SU-DHL-6 (cell line): ENCODE measurements around the gene AAR2.

Source experiments
- H2AFZ ChIP-seq: fragments of 200-600 bp; sonication (generic); 2 replicates; pipeline ENCODE4 v1.6.1; 2014; ENCODE audit warnings: low read depth, mild to moderate bottlenecking, moderate library complexity, mixed read lengths, antibody characterized with exemption, low read length; ENCODE audit not compliant: severe bottlenecking
- H3F3A ChIP-seq: fragments of 200-600 bp; shearing (Covaris generic); 2 replicates; pipeline ENCODE4 v1.6.0; 2016; ENCODE audit warnings: antibody characterized with exemption, mild to moderate bottlenecking; ENCODE audit not compliant: insufficient read depth
- H3K27ac ChIP-seq: fragments of 200-600 bp; sonication (generic); 2 replicates; pipeline ENCODE4 v1.5.1; 2016; ENCODE audit warnings: low read depth, mild to moderate bottlenecking, low read length, moderate library complexity, mixed read lengths
- H3K27me3 ChIP-seq: fragments of 200-600 bp; sonication (generic), shearing (Covaris generic); 2 replicates; pipeline ENCODE4 v1.6.0; 2014; ENCODE audit warnings: mild to moderate bottlenecking, low read length
- H3K36me3 ChIP-seq: fragments of 200-600 bp; sonication (generic); 2 replicates; pipeline ENCODE4 v1.6.1; 2014; ENCODE audit warnings: mild to moderate bottlenecking, low read length, mixed read lengths
- H3K4me2 ChIP-seq: fragments of 300-600, 200-600 bp; shearing (Covaris generic), sonication (generic); 2 replicates; pipeline ENCODE4 v1.6.0; 2014; ENCODE audit warnings: low read length, low read depth, mild to moderate bottlenecking; ENCODE audit not compliant: poor library complexity, severe bottlenecking
- H3K4me3 ChIP-seq: fragments of 200-600 bp; sonication (generic); 2 replicates; pipeline ENCODE4 v1.5.1; 2014; ENCODE audit warnings: antibody characterized with exemption, low read length, mild to moderate bottlenecking, mixed read lengths; ENCODE audit not compliant: insufficient read depth, poor library complexity, severe bottlenecking
- H3K79me2 ChIP-seq: fragments of 200-600 bp; sonication (generic); 2 replicates; pipeline ENCODE4 v1.6.1; 2014; ENCODE audit warnings: mild to moderate bottlenecking, low read length, moderate library complexity; ENCODE audit not compliant: insufficient read depth
- H3K9ac ChIP-seq: fragments of 200-600 bp; sonication (generic); 2 replicates; pipeline ENCODE4 v1.7.0; 2014; ENCODE audit warnings: mild to moderate bottlenecking, low read length
- H3K9me2 ChIP-seq: fragments of 200-600 bp; sonication (generic); replicated peaks from 2 replicates; pipeline ENCODE4 v1.6.1; 2014; ENCODE audit warnings: low read length; ENCODE audit not compliant: insufficient read depth
- H3K9me3 ChIP-seq: fragments of 200-600 bp; sonication (generic); 2 replicates; pipeline ENCODE4 v1.6.1; 2014; ENCODE audit warnings: low read length, mixed read lengths; ENCODE audit not compliant: insufficient read depth
- H4K20me1 ChIP-seq: fragments of 200-600 bp; sonication (generic); 2 replicates; pipeline ENCODE4 v1.6.1; 2014; ENCODE audit warnings: low read depth, mild to moderate bottlenecking, antibody characterized with exemption, low read length, moderate library complexity, mixed read lengths
- EZH2phosphoT487 ChIP-seq: fragments of 200-600 bp; sonication (generic), shearing (Covaris generic); conservative IDR thresholded peaks from 2 replicates; pipeline ENCODE4 v1.6.1; 2018; ENCODE audit warnings: mild to moderate bottlenecking, antibody characterized with exemption, low read length, moderate library complexity, mixed read lengths
- TF ChIP-seq, protein P1 (sequence below): fragments of 200-600 bp; sonication (generic); IDR thresholded peaks from one replicate; pipeline ENCODE4 v1.5.1; 2017; ENCODE audit warnings: antibody characterized with exemption, mild to moderate bottlenecking, low read length, moderate library complexity; ENCODE audit not compliant: insufficient read depth, poor library complexity, severe bottlenecking

The AAR2 gene

GRCh38 chr20:36228770-36229169 is 7.5 kb upstream of the AAR2 start:
- Histone ChIP-seq H3K9ac (no peak overlapping the region), H3K9me2 (no peaks in the 10 kb centered on the region), H3K4me3 (no peak overlapping the region), H3K27ac (no peak overlapping the region), H3K27me3 (no peaks in the 10 kb centered on the region), H4K20me1 (no peaks in the 10 kb centered on the region), H3K4me2 (no peak overlapping the region), H2AFZ (no peak overlapping the region), H3K9me3 (no peaks in the 10 kb centered on the region), H3K36me3 (no peaks in the 10 kb centered on the region), H3K79me2 (no peaks in the 10 kb centered on the region), H3F3A (no peaks in the 10 kb centered on the region)
- TF ChIP-seq EZH2phosphoT487: no peak
- TF ChIP-seq, protein P1, sequence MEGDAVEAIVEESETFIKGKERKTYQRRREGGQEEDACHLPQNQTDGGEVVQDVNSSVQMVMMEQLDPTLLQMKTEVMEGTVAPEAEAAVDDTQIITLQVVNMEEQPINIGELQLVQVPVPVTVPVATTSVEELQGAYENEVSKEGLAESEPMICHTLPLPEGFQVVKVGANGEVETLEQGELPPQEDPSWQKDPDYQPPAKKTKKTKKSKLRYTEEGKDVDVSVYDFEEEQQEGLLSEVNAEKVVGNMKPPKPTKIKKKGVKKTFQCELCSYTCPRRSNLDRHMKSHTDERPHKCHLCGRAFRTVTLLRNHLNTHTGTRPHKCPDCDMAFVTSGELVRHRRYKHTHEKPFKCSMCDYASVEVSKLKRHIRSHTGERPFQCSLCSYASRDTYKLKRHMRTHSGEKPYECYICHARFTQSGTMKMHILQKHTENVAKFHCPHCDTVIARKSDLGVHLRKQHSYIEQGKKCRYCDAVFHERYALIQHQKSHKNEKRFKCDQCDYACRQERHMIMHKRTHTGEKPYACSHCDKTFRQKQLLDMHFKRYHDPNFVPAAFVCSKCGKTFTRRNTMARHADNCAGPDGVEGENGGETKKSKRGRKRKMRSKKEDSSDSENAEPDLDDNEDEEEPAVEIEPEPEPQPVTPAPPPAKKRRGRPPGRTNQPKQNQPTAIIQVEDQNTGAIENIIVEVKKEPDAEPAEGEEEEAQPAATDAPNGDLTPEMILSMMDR: no peak

DNA sequence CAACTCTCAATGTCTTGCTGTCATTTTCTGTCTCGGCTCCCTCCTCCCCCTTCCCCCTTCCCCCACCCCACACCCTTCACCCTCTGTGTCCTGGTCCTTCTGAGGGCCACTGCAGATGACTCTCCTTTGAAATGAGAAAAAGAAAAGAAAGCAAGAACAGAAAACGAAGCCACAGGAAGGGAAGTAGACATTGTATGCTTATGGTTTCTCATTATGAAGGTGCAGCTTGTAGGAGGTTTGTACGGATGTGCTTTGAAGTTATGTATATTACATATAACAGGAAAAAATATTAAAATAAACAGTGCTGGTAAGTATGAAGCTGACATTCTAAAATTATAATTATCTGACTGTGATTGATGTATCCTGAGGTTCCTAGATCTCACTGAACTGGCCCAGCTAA is 6.3 kb upstream of the AAR2 start:
- Histone ChIP-seq H3K36me3 (no peaks in the 10 kb centered on the region), H3F3A (no peaks in the 10 kb centered on the region), H3K9ac (no peak overlapping the region), H2AFZ (no peak overlapping the region), H3K27ac (no peak overlapping the region), H3K4me3 (no peak overlapping the region), H3K4me2 (no peak overlapping the region), H4K20me1 (no peaks in the 10 kb centered on the region), H3K9me2 (no peaks in the 10 kb centered on the region), H3K27me3 (no peaks in the 10 kb centered on the region), H3K79me2 (no peaks in the 10 kb centered on the region), H3K9me3 (no peaks in the 10 kb centered on the region)
- no peak for TF ChIP-seq EZH2phosphoT487
- TF ChIP-seq, protein P1: no peak

DNA sequence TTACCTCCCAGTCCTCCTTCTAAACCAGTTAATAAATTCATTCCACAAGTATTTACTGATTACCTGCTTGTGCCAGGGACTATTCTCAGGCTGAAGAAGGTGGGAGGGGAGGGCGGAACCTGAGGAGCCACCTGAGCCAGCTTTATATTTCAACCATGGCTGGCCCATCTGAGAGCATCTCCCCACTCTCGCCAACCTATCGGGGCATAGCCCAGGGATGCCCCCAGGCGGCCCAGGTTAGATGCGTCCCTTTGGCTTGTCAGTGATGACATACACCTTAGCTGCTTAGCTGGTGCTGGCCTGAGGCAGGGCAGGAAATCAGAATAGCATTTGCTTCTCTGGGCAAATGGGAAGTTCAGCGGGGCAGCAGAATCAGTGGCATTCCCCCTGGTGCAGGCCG is 4.9 kb upstream of the AAR2 start:
- Histone ChIP-seq H3K9ac (no peak overlapping the region), H4K20me1 (no peaks in the 10 kb centered on the region), H3K27me3 (no peaks in the 10 kb centered on the region), H3F3A (no peaks in the 10 kb centered on the region), H3K27ac (no peak overlapping the region), H3K79me2 (peaks cover 1% of the 10 kb centered on the region; the same call in 1 of the 2 replicates), H3K9me3 (no peaks in the 10 kb centered on the region), H3K4me3 (no peak overlapping the region), H3K9me2 (no peaks in the 10 kb centered on the region), H2AFZ (no peak overlapping the region), H3K36me3 (no peaks in the 10 kb centered on the region), H3K4me2 (no peak overlapping the region)
- TF ChIP-seq EZH2phosphoT487: no peak
- TF ChIP-seq, protein P1: no peak
